OCI-LY7 (cell line): ENCODE measurements around the gene TMEM8B. TPM values are rescaled to one million over a fixed set of nuclear protein-coding genes. Genes with fewer than 3 reads are reported as not detected.

Experiments used
- BruUV-seq: library from RNA; stranded (reverse); fragments of 400-500 nt; replicated peaks from 2 replicates; lab custom pipeline; 2021; lab: Mats Ljungman, UMichigan
- CTCF ChIA-PET: fragments of 300-600 bp; sonication (Branson Sonifier 250); formaldehyde crosslinking; loops from one replicate; lab custom pipeline; 2022; ENCODE audit warnings: antibody characterized with exemption; ENCODE audit not compliant: unreplicated experiment; lab: Charles Lee
- POLR2A ChIA-PET: fragments of 300-600 bp; sonication (Branson Sonifier 250); formaldehyde crosslinking; loops from one replicate; lab custom pipeline; 2022; ENCODE audit warnings: antibody characterized with exemption; lab: Charles Lee
- DNase-seq: peaks from one replicate; pipeline ENCODE4 v3.0.0-alpha.2; 2015; ENCODE audit warnings: low spot score
- H2AFZ ChIP-seq: fragments of 200-600 bp; sonication (generic), shearing (Covaris generic); 2 replicates; pipeline ENCODE4 v1.6.1; 2014; ENCODE audit warnings: mild to moderate bottlenecking, antibody characterized with exemption, low read length, moderate library complexity
- H3K27ac ChIP-seq: fragments of 200-600 bp; sonication (generic); 2 replicates; pipeline ENCODE4 v1.5.1; 2014; ENCODE audit warnings: mixed run types, low read depth, mild to moderate bottlenecking, moderate library complexity, low read length, inconsistent platforms; ENCODE audit not compliant: poor library complexity, severe bottlenecking
- H3K36me3 ChIP-seq: fragments of 200-600 bp; sonication (generic); 2 replicates; pipeline ENCODE4 v1.6.1; 2014; ENCODE audit warnings: mild to moderate bottlenecking, antibody characterized with exemption, low read length, moderate library complexity, mixed read lengths; ENCODE audit not compliant: insufficient read depth
- H3K4me1 ChIP-seq: fragments of 200-600 bp; sonication (generic); 2 replicates; pipeline ENCODE4 v1.5.1; 2014; ENCODE audit warnings: mild to moderate bottlenecking, low read length; ENCODE audit not compliant: insufficient read depth, poor library complexity, severe bottlenecking
- H3K4me2 ChIP-seq: fragments of 200-600 bp; sonication (generic); 2 replicates; pipeline ENCODE4 v1.6.1; 2014; ENCODE audit warnings: mild to moderate bottlenecking, low read length
- H3K4me3 ChIP-seq: fragments of 200-600 bp; sonication (generic); 2 replicates; pipeline ENCODE4 v1.5.1; 2014; ENCODE audit warnings: mild to moderate bottlenecking, low read depth, low read length; ENCODE audit not compliant: poor library complexity, severe bottlenecking
- H3K79me2 ChIP-seq: fragments of 200-600 bp; sonication (generic); 2 replicates; pipeline ENCODE4 v1.6.1; 2016; ENCODE audit warnings: low read depth, mild to moderate bottlenecking, low read length, moderate library complexity, mixed read lengths; ENCODE audit not compliant: insufficient read depth
- H3K9me2 ChIP-seq: fragments of 200-600 bp; sonication (generic); 2 replicates; pipeline ENCODE4 v1.6.1; 2016; ENCODE audit warnings: mild to moderate bottlenecking, low read length, mixed read lengths; ENCODE audit not compliant: insufficient read depth
- H3K9me3 ChIP-seq: fragments of 200-600 bp; sonication (generic); 2 replicates; pipeline ENCODE4 v1.6.1; 2014; ENCODE audit warnings: mild to moderate bottlenecking, mixed run types, low read length, mixed read lengths
- H4K20me1 ChIP-seq: fragments of 200-600 bp; sonication (generic); 2 replicates; pipeline ENCODE4 v1.6.1; 2014; ENCODE audit warnings: mild to moderate bottlenecking, antibody characterized with exemption, low read length, moderate library complexity, mixed read lengths; ENCODE audit not compliant: insufficient read depth
- CTCF ChIP-seq: fragments of 200-600 bp; sonication (generic); conservative IDR thresholded peaks from 2 replicates; pipeline ENCODE4 v1.5.1; 2014; ENCODE audit warnings: mild to moderate bottlenecking, antibody characterized with exemption, low read length, moderate library complexity, mixed read lengths
- EZH2phosphoT487 ChIP-seq: fragments of 200-600 bp; sonication (generic); IDR thresholded peaks from 2 replicates; pipeline ENCODE4 v1.6.1; 2018; ENCODE audit warnings: low read depth, borderline replicate concordance, mild to moderate bottlenecking, mixed run types, antibody characterized with exemption, low read length, moderate library complexity, mixed read lengths
- intact Hi-C: fragments of 100-400 bp; cut with micrococcal nuclease; formaldehyde crosslinking; loops from one replicate; pipeline ENCODE4 v1.10.0; 2022; ENCODE audit not compliant: unreplicated experiment
- total RNA-seq, 2 experiments: library from RNA; depleted of rRNA in 1 of 2; stranded (reverse); fragments of >200 nt in 1 of 2; shearing (Covaris generic) in 1 of 2; gene quantifications; 2 replicates each; pipeline ENCODE4 v1.2.3, GENCODE V29; 2014 to 2022

TMEM8B gene
- total RNA-seq, 2 experiments from 2014 or later = 3.1 to 15.7 TPM

- ChIA-PET POLR2A (interaction anchor here (0.7 kb wide), 1 partner anchor 10 kb away, joined by 3 read pairs; no protein-coding TSS in a partner anchor), CTCF (no interaction called here)
- intact Hi-C loops = loop anchor here (10.0 kb wide), 1 partner anchor 226 kb away; no protein-coding TSS in a partner anchor
- H2AFZ ChIP-seq = no peak overlapping the region
- no peak overlapping the region for H3K4me3 ChIP-seq
- H3K27ac ChIP-seq = no peak overlapping the region
- no peak overlapping the region for H3K4me2 ChIP-seq
- peaks cover 9% of the 10 kb centered on the region for H3K4me1 ChIP-seq
- no TSS peak for BruUV-seq
- no peak for DNase-seq
- H4K20me1 ChIP-seq = no peaks in the 10 kb centered on the region
- H3K36me3 ChIP-seq = no peaks in the 10 kb centered on the region
- H3K79me2 ChIP-seq = no peaks in the 10 kb centered on the region
- H3K9me2 ChIP-seq = no peaks in the 10 kb centered on the region
- H3K9me3 ChIP-seq = no peaks in the 10 kb centered on the region
- no peak for TF ChIP-seq EZH2phosphoT487
Observed at GRCh38 chr9:35798658-35799374, 30.2 kb upstream of the TMEM8B start.

- H3K9me2 ChIP-seq = no peaks in the 10 kb centered on the region
- DNase-seq = no peak
- H3K79me2 ChIP-seq = no peaks in the 10 kb centered on the region
- H3K27ac ChIP-seq = no peak overlapping the region
- H4K20me1 ChIP-seq = no peaks in the 10 kb centered on the region
- no peaks in the 10 kb centered on the region for H3K9me3 ChIP-seq
- ChIA-PET CTCF (no interaction called here), POLR2A (no interaction called here)
- H3K4me2 ChIP-seq = no peak overlapping the region
- no peak overlapping the region for H2AFZ ChIP-seq
- intact Hi-C loops = no loop called here
- TF ChIP-seq CTCF (no peak), EZH2phosphoT487 (no peak)
- peaks cover 1% of the 10 kb centered on the region; the same call in 1 of the 2 replicates for H3K36me3 ChIP-seq
- BruUV-seq = no TSS peak
- H3K4me1 ChIP-seq = no peaks in the 10 kb centered on the region
- H3K4me3 ChIP-seq = no peak overlapping the region
Observed at GRCh38 chr9:35800530-35800929, 28.5 kb upstream of the TMEM8B start.

GRCh38 chr9:35801328-35802128, 27.5 kb upstream of the TMEM8B start:
- BruUV-seq = no TSS peak
- no peak for TF ChIP-seq CTCF
- TF ChIP-seq EZH2phosphoT487 = no peak
- H3K36me3 ChIP-seq = peaks cover 9% of the 10 kb centered on the region; the same call in 1 of the 2 replicates
- H3K4me3 ChIP-seq = no peak overlapping the region
- no peaks in the 10 kb centered on the region for H3K4me1 ChIP-seq
- no peaks in the 10 kb centered on the region for H3K9me2 ChIP-seq
- ChIA-PET CTCF (no interaction called here), POLR2A (no interaction called here)
- no peak for DNase-seq
- intact Hi-C loops = no loop called here
- H4K20me1 ChIP-seq = no peaks in the 10 kb centered on the region
- no peak overlapping the region for H2AFZ ChIP-seq
- H3K27ac ChIP-seq = no peak overlapping the region
- H3K79me2 ChIP-seq = no peaks in the 10 kb centered on the region
- H3K9me3 ChIP-seq = no peaks in the 10 kb centered on the region
- no peak overlapping the region for H3K4me2 ChIP-seq
